Measurements from ENCODE around the gene CIDEB.

Gene CIDEB

GRCh38 chr14:24304019-24304387, 3.8 kb downstream of the CIDEB start:
- Histone ChIP-seq H3K4me1 (ENCODE audit: control insufficient read depth in 1 of 2, insufficient read depth in 2 of 2, low read length in 2 of 2) (peaks cover 6 to 12% of the 10 kb centered on the region in 2 experiments), H3K23ac (ENCODE audit: low read length) (no peak overlapping the region), H3K14ac (ENCODE audit: low read length) (no peak overlapping the region), H4K91ac (ENCODE audit: low read depth, low read length) (no peak overlapping the region), H4K8ac (ENCODE audit: low read depth, low read length) (no peak overlapping the region), H4K12ac (ENCODE audit: low read depth, low read length) (no peak overlapping the region), H3K36me3 (ENCODE audit: control insufficient read depth in 1 of 2, insufficient read depth in 2 of 2, low read length in 2 of 2) (peaks cover 37 to 56% of the 10 kb centered on the region in 2 experiments), H2BK5ac (ENCODE audit: low read depth, low read length, poor library complexity) (no peak overlapping the region), H2AK5ac (ENCODE audit: low read length) (no peak overlapping the region), H3K4ac (ENCODE audit: low read depth, low read length) (no peak overlapping the region), H2BK12ac (ENCODE audit: low read length) (no peak overlapping the region), H3K9me3 (ENCODE audit: insufficient read depth, low read depth, low read length) (no peaks in the 10 kb centered on the region), H2AFZ (ENCODE audit: insufficient read depth, low read length, poor library complexity) (no peak overlapping the region), H3K27me3 (ENCODE audit: insufficient read depth, low read length) (no peaks in the 10 kb centered on the region), H3K9ac (ENCODE audit: low read length) (no peak overlapping the region), H2BK120ac (ENCODE audit: insufficient read depth, low read length, poor library complexity) (no peak overlapping the region), H3K4me3 (ENCODE audit: low read depth, low read length) (no peak overlapping the region), H3K79me2 (ENCODE audit: control insufficient read depth, insufficient read depth, low read length, poor library complexity) (peaks cover 8% of the 10 kb centered on the region), H3K4me2 (ENCODE audit: low read length) (no peak overlapping the region), H3K79me1 (ENCODE audit: low read length) (peaks cover 3% of the 10 kb centered on the region), H3K27ac (ENCODE audit: low read depth, low read length) (no peak overlapping the region), H3K18ac (ENCODE audit: low read length) (no peak overlapping the region)
- WGBS (ENCODE audit: extremely low coverage, insufficient coverage, insufficient read length) = no CpG with 5 or more reads among the region's 11 CpGs
- DNase-seq = no peak

DNA sequence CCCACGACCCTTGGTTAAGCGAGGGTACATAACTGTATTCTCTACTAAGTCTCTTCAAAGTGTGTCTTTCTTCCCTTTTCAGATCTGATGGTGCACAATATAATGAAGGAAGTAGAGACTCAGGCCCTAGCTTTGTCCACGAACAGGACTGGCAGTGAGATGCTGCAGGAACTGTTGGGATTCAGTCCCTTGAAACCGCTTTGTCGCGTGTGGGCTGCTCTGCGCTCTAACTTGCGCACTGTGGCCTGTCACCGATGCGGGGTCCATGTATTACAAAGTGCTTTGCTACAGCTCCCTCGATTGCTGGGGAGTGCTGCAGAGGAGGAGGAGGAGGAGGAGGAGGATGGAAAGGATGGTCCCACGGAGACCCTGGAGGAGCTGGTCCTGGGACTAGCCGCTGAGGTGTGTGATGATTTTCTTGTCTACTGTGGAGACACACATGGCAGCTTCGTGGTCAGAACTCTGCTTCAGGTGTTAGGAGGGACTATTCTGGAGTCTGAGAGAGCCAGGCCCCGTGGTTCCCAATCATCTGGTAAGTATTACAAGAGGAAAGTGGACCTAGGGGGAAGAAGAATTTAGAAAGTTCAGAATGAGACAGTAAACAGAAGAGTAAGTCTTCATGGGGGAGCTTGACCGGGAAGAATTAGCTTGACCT, 7.3 kb downstream of the CIDEB start:
- Histone ChIP-seq H3K4me3 (ENCODE audit: low read depth, low read length) (peak overlapping the region; percentile 79), H3K36me3 (ENCODE audit: control insufficient read depth in 1 of 2, insufficient read depth in 2 of 2, low read length in 2 of 2) (peaks cover 33 to 46% of the 10 kb centered on the region in 2 experiments), H2BK12ac (ENCODE audit: low read length) (no peak overlapping the region), H3K4ac (ENCODE audit: low read depth, low read length) (peak overlapping the region; percentile 39), H3K79me1 (ENCODE audit: low read length) (peaks cover 3% of the 10 kb centered on the region), H3K14ac (ENCODE audit: low read length) (peak overlapping the region; percentile 13), H2AK5ac (ENCODE audit: low read length) (no peak overlapping the region), H3K9me3 (ENCODE audit: insufficient read depth, low read depth, low read length) (no peaks in the 10 kb centered on the region), H3K9ac (ENCODE audit: low read length) (peak overlapping the region; percentile 83), H2BK5ac (ENCODE audit: low read depth, low read length, poor library complexity) (no peak overlapping the region), H3K4me2 (ENCODE audit: low read length) (peak overlapping the region; percentile 79), H3K79me2 (ENCODE audit: control insufficient read depth, insufficient read depth, low read length, poor library complexity) (peaks cover 9% of the 10 kb centered on the region), H4K91ac (ENCODE audit: low read depth, low read length) (no peak overlapping the region), H2AFZ (ENCODE audit: insufficient read depth, low read length, poor library complexity) (no peak overlapping the region), H2BK120ac (ENCODE audit: insufficient read depth, low read length, poor library complexity) (no peak overlapping the region), H4K12ac (ENCODE audit: low read depth, low read length) (peak overlapping the region; percentile 20), H3K4me1 (ENCODE audit: control insufficient read depth in 1 of 2, insufficient read depth in 2 of 2, low read length in 2 of 2) (peaks cover 11 to 14% of the 10 kb centered on the region in 2 experiments), H4K8ac (ENCODE audit: low read depth, low read length) (peak overlapping the region; percentile 62), H3K18ac (ENCODE audit: low read length) (peak overlapping the region; percentile 10), H3K27me3 (ENCODE audit: insufficient read depth, low read length) (no peaks in the 10 kb centered on the region), H3K23ac (ENCODE audit: low read length) (peak overlapping the region; percentile 40), H3K27ac (ENCODE audit: low read depth, low read length) (no peak overlapping the region)
- WGBS (ENCODE audit: extremely low coverage, insufficient coverage, insufficient read length) = no CpG with 5 or more reads among the region's 16 CpGs
- DNase-seq = no peak

DNA sequence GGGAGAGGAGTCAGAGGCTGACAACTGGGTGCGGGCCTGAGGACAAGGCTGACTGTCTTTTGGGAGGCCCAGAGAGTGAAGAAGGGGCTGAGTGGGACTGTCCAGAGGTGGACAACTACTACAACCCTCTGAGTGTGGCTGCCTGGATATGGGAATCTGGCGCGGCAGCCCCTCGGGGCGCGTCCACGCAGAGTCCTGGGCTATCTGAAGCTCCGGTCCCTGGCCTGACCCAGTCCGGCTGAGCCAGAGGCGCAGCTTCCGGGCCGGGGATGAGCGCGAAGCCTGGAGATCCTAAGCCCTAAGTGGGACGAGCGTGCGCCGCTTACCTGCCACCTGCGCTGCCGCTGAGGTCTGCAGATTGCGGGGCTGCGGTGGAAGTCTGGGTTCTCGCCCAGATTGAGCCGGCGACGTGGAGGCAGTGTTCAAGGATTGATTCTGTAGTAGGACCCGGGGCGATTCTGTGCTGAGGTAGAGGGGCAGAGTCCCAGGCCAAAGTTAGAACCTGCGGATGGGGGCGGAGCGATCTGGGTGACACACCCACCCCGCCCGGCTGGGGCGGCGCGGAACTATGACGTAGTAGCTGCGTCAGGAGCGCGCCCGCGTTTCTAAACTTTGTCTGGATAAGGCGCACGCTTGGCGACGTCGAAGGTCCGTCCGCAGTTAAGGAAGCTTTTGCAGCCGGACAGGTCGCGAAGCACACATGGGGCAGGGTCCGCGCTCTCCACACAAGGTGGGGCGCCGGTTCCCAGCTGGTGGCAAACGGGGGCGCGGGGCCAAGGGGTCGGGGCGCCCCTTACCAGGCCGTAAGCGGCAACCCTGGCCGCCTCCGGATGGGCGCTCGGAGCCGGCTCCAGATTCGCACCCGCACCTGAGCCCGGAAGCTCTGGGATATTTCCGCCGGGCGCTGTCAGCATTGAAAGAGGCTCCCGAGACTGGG, 8.3 kb downstream of the CIDEB start, which contains the start of the genes DHRS1 and NOP9:
DHRS1 (minus strand) TSS at position 526 of the 937 bp plus-strand sequence. CDS start 674 bp downstream, outside the sequence.
NOP9 (plus strand) TSS at position 596 of the 937 bp plus-strand sequence; CDS start at position 701, 105 bp downstream.
- Histone ChIP-seq H3K14ac (ENCODE audit: low read length) (peak within 1 kb of the TSS; percentile 46), H3K23ac (ENCODE audit: low read length) (peak within 1 kb of the TSS; percentile 40), H3K9ac (ENCODE audit: low read length) (peak within 1 kb of the TSS; percentile 89), H3K4me2 (ENCODE audit: low read length) (peak within 1 kb of the TSS; percentile 79), H2AFZ (ENCODE audit: insufficient read depth, low read length, poor library complexity) (peak within 1 kb of the TSS; percentile 93), H3K36me3 (ENCODE audit: control insufficient read depth in 1 of 2, insufficient read depth in 2 of 2, low read length in 2 of 2) (peaks cover 27 to 40% of the 10 kb centered on the region in 2 experiments), H4K8ac (ENCODE audit: low read depth, low read length) (peak within 1 kb of the TSS; percentile 81), H3K4me1 (ENCODE audit: control insufficient read depth in 1 of 2, insufficient read depth in 2 of 2, low read length in 2 of 2) (peaks cover 11 to 14% of the 10 kb centered on the region in 2 experiments), H3K79me2 (ENCODE audit: control insufficient read depth, insufficient read depth, low read length, poor library complexity) (peaks cover 9% of the 10 kb centered on the region), H2BK12ac (ENCODE audit: low read length) (no peak within 1 kb of the TSS), H3K27me3 (ENCODE audit: insufficient read depth, low read length) (no peaks in the 10 kb centered on the region), H3K79me1 (ENCODE audit: low read length) (peaks cover 3% of the 10 kb centered on the region), H2AK5ac (ENCODE audit: low read length) (peak within 1 kb of the TSS; percentile 42), H3K4ac (ENCODE audit: low read depth, low read length) (peak within 1 kb of the TSS; percentile 39), H3K9me3 (ENCODE audit: insufficient read depth, low read depth, low read length) (no peaks in the 10 kb centered on the region), H3K18ac (ENCODE audit: low read length) (peak within 1 kb of the TSS; percentile 86), H4K12ac (ENCODE audit: low read depth, low read length) (peak within 1 kb of the TSS; percentile 81), H3K27ac (ENCODE audit: low read depth, low read length) (peak within 1 kb of the TSS; percentile 47), H3K4me3 (ENCODE audit: low read depth, low read length) (peak within 1 kb of the TSS; percentile 84), H4K91ac (ENCODE audit: low read depth, low read length) (peak within 1 kb of the TSS; percentile 33), H2BK120ac (ENCODE audit: insufficient read depth, low read length, poor library complexity) (no peak within 1 kb of the TSS), H2BK5ac (ENCODE audit: low read depth, low read length, poor library complexity) (peak within 1 kb of the TSS; percentile 38)
- DNase-seq = peak; percentile 91 to 98
- no CpG with 5 or more reads among the region's 75 CpGs for WGBS (ENCODE audit: extremely low coverage, insufficient coverage, insufficient read length)

DNA sequence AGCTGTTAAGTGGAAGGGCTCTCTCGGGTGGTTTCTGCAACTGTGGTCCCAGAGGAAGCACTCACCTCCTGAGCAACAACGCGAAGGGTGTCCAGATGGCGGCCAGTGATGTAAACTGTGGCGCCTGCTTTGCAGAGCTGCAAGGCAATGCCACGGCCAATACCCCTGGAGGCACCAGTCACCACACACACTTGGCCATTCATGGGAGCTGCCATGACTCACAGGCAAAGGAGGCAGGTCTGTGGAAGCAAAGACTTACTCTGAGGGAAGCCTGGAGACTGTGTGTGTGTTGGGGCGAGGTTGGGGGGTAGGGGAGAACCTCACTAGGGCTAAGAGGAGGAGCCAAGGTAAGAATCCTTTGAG, 8.9 kb downstream of the CIDEB start:
- peak overlapping the region; percentile 31 for H3K4ac ChIP-seq (ENCODE audit: low read depth, low read length)
- WGBS (ENCODE audit: extremely low coverage, insufficient coverage, insufficient read length) = no CpG with 5 or more reads among the region's 7 CpGs
- H3K27ac ChIP-seq (ENCODE audit: low read depth, low read length) = no peak overlapping the region

More for the DNA sequence above, 8.9 kb downstream of the CIDEB start:
- no peaks in the 10 kb centered on the region for H3K27me3 ChIP-seq (ENCODE audit: insufficient read depth, low read length)
- peak overlapping the region; percentile 33 for H4K91ac ChIP-seq (ENCODE audit: low read depth, low read length)
- peaks cover 9% of the 10 kb centered on the region for H3K79me2 ChIP-seq (ENCODE audit: control insufficient read depth, insufficient read depth, low read length, poor library complexity)
- H2BK5ac ChIP-seq (ENCODE audit: low read depth, low read length, poor library complexity) = peak overlapping the region; percentile 38
- peak overlapping the region; percentile 81 for H4K12ac ChIP-seq (ENCODE audit: low read depth, low read length)
- peak overlapping the region; percentile 93 for H2AFZ ChIP-seq (ENCODE audit: insufficient read depth, low read length, poor library complexity)
- H2BK12ac ChIP-seq (ENCODE audit: low read length) = no peak overlapping the region
- no peak overlapping the region for H3K23ac ChIP-seq (ENCODE audit: low read length)
- H2AK5ac ChIP-seq (ENCODE audit: low read length) = peak overlapping the region; percentile 42
- H4K8ac ChIP-seq (ENCODE audit: low read depth, low read length) = peak overlapping the region; percentile 81
- H3K79me1 ChIP-seq (ENCODE audit: low read length) = peaks cover 3% of the 10 kb centered on the region
- peak overlapping the region; percentile 46 for H3K14ac ChIP-seq (ENCODE audit: low read length)
- DNase-seq = peak; percentile 26 to 50
- peak overlapping the region; percentile 84 for H3K4me3 ChIP-seq (ENCODE audit: low read depth, low read length)
- peak overlapping the region; percentile 89 for H3K9ac ChIP-seq (ENCODE audit: low read length)
- peaks cover 21 to 34% of the 10 kb centered on the region in 2 experiments for H3K36me3 ChIP-seq (ENCODE audit: control insufficient read depth in 1 of 2, insufficient read depth in 2 of 2, low read length in 2 of 2)
- peak overlapping the region; percentile 86 for H3K18ac ChIP-seq (ENCODE audit: low read length)
- peak overlapping the region; percentile 79 for H3K4me2 ChIP-seq (ENCODE audit: low read length)
- H3K4me1 ChIP-seq (ENCODE audit: control insufficient read depth in 1 of 2, insufficient read depth in 2 of 2, low read length in 2 of 2) = peaks cover 11 to 14% of the 10 kb centered on the region in 2 experiments
- no peaks in the 10 kb centered on the region for H3K9me3 ChIP-seq (ENCODE audit: insufficient read depth, low read depth, low read length)
- H2BK120ac ChIP-seq (ENCODE audit: insufficient read depth, low read length, poor library complexity) = no peak overlapping the region

All from trophoblast cell (in vitro differentiated cells and primary cell).